Suprapubic skin (tissue), 4 donors: ENCODE results near the gene POC1B. TPM values are rescaled to one million over a fixed set of nuclear protein-coding genes. Genes with fewer than 3 reads are reported as not detected.

Experiments used
- DNase-seq, 2 donors: peaks; one replicate each; pipeline ENCODE4 v3.0.0-alpha.2; 2019; ENCODE audit warnings: low spot score in 2 of 2
- H3K27ac ChIP-seq: fragments of 200-600 bp; sonication (generic); one replicate; pipeline ENCODE4 v1.5.1; 2019
- H3K27me3 ChIP-seq: fragments of 200-600 bp; sonication (generic); one replicate; pipeline ENCODE4 v1.5.1; 2019
- H3K36me3 ChIP-seq: fragments of 200-600 bp; sonication (generic); one replicate; pipeline ENCODE4 v1.5.1; 2019
- H3K4me1 ChIP-seq: fragments of 200-600 bp; sonication (generic); one replicate; pipeline ENCODE4 v1.5.1; 2019
- H3K4me3 ChIP-seq: fragments of 200-600 bp; sonication (generic); one replicate; pipeline ENCODE4 v1.5.1; 2019; ENCODE audit warnings: mild to moderate bottlenecking
- H3K9me3 ChIP-seq: fragments of 200-600 bp; sonication (generic); one replicate; pipeline ENCODE4 v1.5.1; 2019
- EP300 ChIP-seq: sonication (generic); formaldehyde crosslinking; IDR thresholded peaks from one replicate; pipeline ENCODE4 v1.6.1; 2017; ENCODE audit warnings: antibody characterized with exemption
- POLR2A ChIP-seq, 2 donors: fragments of 450-650 bp; IDR thresholded peaks; one replicate each; pipeline ENCODE4 v1.6.1; 2017; ENCODE audit warnings: antibody characterized with exemption in 2 of 2, mild to moderate bottlenecking in 2 of 2, moderate library complexity in 2 of 2
- POLR2AphosphoS5 ChIP-seq, 3 donors: sonication (generic); formaldehyde crosslinking; IDR thresholded peaks; one replicate each; pipeline ENCODE4 v1.6.1; 2017; ENCODE audit warnings: antibody characterized with exemption in 3 of 3
- WGBS: methylation state at CpG from one replicate; pipeline ENCODE4 v1.1.5; 2018; 5-methylcytosine and 5-hydroxymethylcytosine counted together
- total RNA-seq, 4 donors: library from RNA; depleted of rRNA; stranded (reverse); fragments of >200 nt; gene quantifications; one replicate each; pipeline ENCODE4 v1.1.0, GENCODE V29; 2016
- TF ChIP-seq, protein P1 (sequence below), 2 donors: fragments of 200-600 bp in 1 of 2; fragments of 450-650 bp in 1 of 2; sonication (generic) in 1 of 2; IDR thresholded peaks; one replicate each; pipeline ENCODE4 v1.5.1; 2016 to 2019; ENCODE audit warnings: antibody characterized with exemption in 2 of 2, mild to moderate bottlenecking in 1 of 2, moderate library complexity in 1 of 2

POC1B gene
- total RNA-seq, 4 donors from 2014 or later: 11.3 to 28.2 (median 13.4) TPM

DNA sequence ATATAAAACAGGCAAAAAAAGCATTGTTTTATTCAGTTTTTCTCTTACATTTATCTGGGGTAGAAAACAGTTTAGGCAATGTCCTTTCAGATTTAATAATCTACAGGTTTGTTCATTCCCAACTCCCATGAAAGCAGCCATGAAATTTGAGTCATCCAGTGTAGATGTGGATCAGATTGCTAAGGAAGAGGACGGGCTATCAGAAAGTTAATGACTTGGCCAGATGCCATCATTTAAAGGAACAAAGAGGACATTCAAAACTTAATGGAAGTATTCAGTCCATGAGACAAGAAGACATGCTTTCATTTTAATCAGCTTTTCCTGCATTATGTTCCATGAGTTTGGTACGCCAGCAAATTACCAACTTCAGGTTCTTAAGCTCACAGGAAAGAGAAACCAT, 31.1 kb upstream of the POC1B start:
- Histone ChIP-seq H3K4me3 (no peak overlapping the region), H3K4me1 (no peaks in the 10 kb centered on the region), H3K9me3 (no peaks in the 10 kb centered on the region), H3K36me3 (no peaks in the 10 kb centered on the region), H3K27ac (no peak overlapping the region), H3K27me3 (no peaks in the 10 kb centered on the region)
- 53% methylated on average over 2 of the region's 2 CpGs for WGBS
- DNase-seq: no peak
- TF ChIP-seq EP300: no peak
- TF ChIP-seq, protein P1, sequence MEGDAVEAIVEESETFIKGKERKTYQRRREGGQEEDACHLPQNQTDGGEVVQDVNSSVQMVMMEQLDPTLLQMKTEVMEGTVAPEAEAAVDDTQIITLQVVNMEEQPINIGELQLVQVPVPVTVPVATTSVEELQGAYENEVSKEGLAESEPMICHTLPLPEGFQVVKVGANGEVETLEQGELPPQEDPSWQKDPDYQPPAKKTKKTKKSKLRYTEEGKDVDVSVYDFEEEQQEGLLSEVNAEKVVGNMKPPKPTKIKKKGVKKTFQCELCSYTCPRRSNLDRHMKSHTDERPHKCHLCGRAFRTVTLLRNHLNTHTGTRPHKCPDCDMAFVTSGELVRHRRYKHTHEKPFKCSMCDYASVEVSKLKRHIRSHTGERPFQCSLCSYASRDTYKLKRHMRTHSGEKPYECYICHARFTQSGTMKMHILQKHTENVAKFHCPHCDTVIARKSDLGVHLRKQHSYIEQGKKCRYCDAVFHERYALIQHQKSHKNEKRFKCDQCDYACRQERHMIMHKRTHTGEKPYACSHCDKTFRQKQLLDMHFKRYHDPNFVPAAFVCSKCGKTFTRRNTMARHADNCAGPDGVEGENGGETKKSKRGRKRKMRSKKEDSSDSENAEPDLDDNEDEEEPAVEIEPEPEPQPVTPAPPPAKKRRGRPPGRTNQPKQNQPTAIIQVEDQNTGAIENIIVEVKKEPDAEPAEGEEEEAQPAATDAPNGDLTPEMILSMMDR (IDR thresholded peaks at IDR 0.05): no peak
- TF ChIP-seq POLR2A (IDR thresholded peaks at IDR 0.05): no peak
- TF ChIP-seq POLR2AphosphoS5 (IDR thresholded peaks at IDR 0.05): no peak

GRCh38 chr12:89552376-89552775, 26.5 kb upstream of the POC1B start:
- no peak for DNase-seq
- WGBS: 46% methylated on average over 1 of the region's 1 CpG
- H3K4me1 ChIP-seq: no peaks in the 10 kb centered on the region
- no peaks in the 10 kb centered on the region for H3K36me3 ChIP-seq
- no peaks in the 10 kb centered on the region for H3K9me3 ChIP-seq
- no peaks in the 10 kb centered on the region for H3K27me3 ChIP-seq
- no peak overlapping the region for H3K4me3 ChIP-seq
- TF ChIP-seq EP300 (no peak), POLR2AphosphoS5 (IDR thresholded peaks at IDR 0.05) (no peak), POLR2A (IDR thresholded peaks at IDR 0.05) (no peak)
- TF ChIP-seq, protein P1 (IDR thresholded peaks at IDR 0.05): no peak
- no peak overlapping the region for H3K27ac ChIP-seq

- no peaks in the 10 kb centered on the region for H3K9me3 ChIP-seq
- WGBS: 93% methylated on average over 2 of the region's 2 CpGs
- TF ChIP-seq EP300 (no peak), POLR2A (IDR thresholded peaks at IDR 0.05) (no peak), POLR2AphosphoS5 (IDR thresholded peaks at IDR 0.05) (no peak)
- TF ChIP-seq, protein P1 (IDR thresholded peaks at IDR 0.05): no peak
Observed at GRCh38 chr12:89551747-89552146, 25.9 kb upstream of the POC1B start.

GRCh38 chr12:89547101-89547500, 21.3 kb upstream of the POC1B start:
- Histone ChIP-seq H3K27ac (no peak overlapping the region), H3K9me3 (no peaks in the 10 kb centered on the region), H3K27me3 (no peaks in the 10 kb centered on the region), H3K4me3 (no peak overlapping the region), H3K4me1 (peaks cover 21% of the 10 kb centered on the region), H3K36me3 (no peaks in the 10 kb centered on the region)
- WGBS: 52% methylated on average over 4 of the region's 4 CpGs
- no peak for DNase-seq
- TF ChIP-seq, protein P1 (IDR thresholded peaks at IDR 0.05): no peak
- TF ChIP-seq POLR2AphosphoS5 (IDR thresholded peaks at IDR 0.05): no peak
- TF ChIP-seq EP300: no peak
- no peak for TF ChIP-seq POLR2A (IDR thresholded peaks at IDR 0.05)

More at GRCh38 chr12:89551747-89552146, 25.9 kb upstream of the POC1B start:
- H3K36me3 ChIP-seq: no peaks in the 10 kb centered on the region
- no peak overlapping the region for H3K27ac ChIP-seq
- no peaks in the 10 kb centered on the region for H3K4me1 ChIP-seq
- no peaks in the 10 kb centered on the region for H3K27me3 ChIP-seq
- DNase-seq: no peak
- no peak overlapping the region for H3K4me3 ChIP-seq

DNA sequence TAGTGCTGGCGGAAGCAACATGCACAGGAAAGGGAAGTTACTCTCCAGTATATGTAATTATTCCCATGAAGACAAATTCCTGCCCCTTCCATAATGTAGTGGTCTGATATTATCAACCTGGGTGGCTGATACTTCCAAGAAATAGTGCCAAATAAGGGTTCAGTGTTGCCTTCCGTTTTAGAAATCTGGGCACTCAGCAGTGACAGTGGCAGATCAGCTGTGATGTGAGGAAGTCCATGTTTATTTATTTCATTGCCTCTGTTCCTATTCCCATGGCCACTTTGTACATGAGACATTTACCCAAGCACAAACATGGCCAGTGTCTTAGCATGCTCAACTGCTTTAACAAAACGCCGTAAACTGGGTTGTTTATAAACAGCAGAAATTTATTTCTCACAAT, 20.3 kb upstream of the POC1B start:
- DNase-seq: no peak
- no peak overlapping the region for H3K4me3 ChIP-seq
- H3K36me3 ChIP-seq: no peaks in the 10 kb centered on the region
- 87% methylated on average over 4 of the region's 4 CpGs for WGBS
- TF ChIP-seq, protein P1 (IDR thresholded peaks at IDR 0.05): no peak
- no peak for TF ChIP-seq EP300
- TF ChIP-seq POLR2AphosphoS5 (IDR thresholded peaks at IDR 0.05): no peak
- no peak for TF ChIP-seq POLR2A (IDR thresholded peaks at IDR 0.05)
- H3K27me3 ChIP-seq: no peaks in the 10 kb centered on the region
- H3K4me1 ChIP-seq: peaks cover 21% of the 10 kb centered on the region
- no peak overlapping the region for H3K27ac ChIP-seq
- no peaks in the 10 kb centered on the region for H3K9me3 ChIP-seq
